HepG2 (cell line): ENCODE data around the gene PRKCG. TPM values are rescaled to one million over a fixed set of nuclear protein-coding genes. Genes with fewer than 3 reads are reported as not detected.
A peak's percentile ranks its signal among the peaks of the same experiment; 100 is the strongest.

Source experiments
- EED ChIP-seq: sonication (generic); formaldehyde crosslinking; IDR thresholded peaks from 2 replicates; pipeline ENCODE4 v1.5.0; 2020; ENCODE audit warnings: mild to moderate bottlenecking, missing genetic modification reagents
- FOXM1 ChIP-seq: sonication (generic); formaldehyde crosslinking; IDR thresholded peaks from 2 replicates; pipeline ENCODE4 v1.5.0; 2020; ENCODE audit warnings: missing genetic modification reagents
- HDAC2 ChIP-seq: sonication (generic); formaldehyde crosslinking; IDR thresholded peaks from 2 replicates; pipeline ENCODE4 v1.4.0; 2020; ENCODE audit warnings: missing genetic modification reagents
- HIC2 ChIP-seq: sonication (generic); formaldehyde crosslinking; IDR thresholded peaks from 2 replicates; pipeline ENCODE4 v1.9.0; 2022; ENCODE audit warnings: low read depth, missing genetic modification reagents
- HOXA5 ChIP-seq: sonication (generic); formaldehyde crosslinking; IDR thresholded peaks from 2 replicates; pipeline ENCODE4 v1.4.0; 2020; ENCODE audit warnings: missing genetic modification reagents
- HOXD1 ChIP-seq: sonication (generic); formaldehyde crosslinking; IDR thresholded peaks from 2 replicates; pipeline ENCODE4 v1.5.0; 2020; ENCODE audit warnings: missing genetic modification reagents
- JUNB ChIP-seq: sonication (generic); formaldehyde crosslinking; IDR thresholded peaks from 2 replicates; pipeline ENCODE4 v1.8.0; 2022; ENCODE audit warnings: missing genetic modification reagents, mild to moderate bottlenecking, borderline replicate concordance
- KLF13 ChIP-seq: sonication (generic); formaldehyde crosslinking; IDR thresholded peaks from 2 replicates; pipeline ENCODE4 v1.4.0; 2020; ENCODE audit warnings: mild to moderate bottlenecking, missing genetic modification reagents
- MAZ ChIP-seq, 2 experiments: sonication (generic) in 1 of 2; formaldehyde crosslinking in 1 of 2; IDR thresholded peaks; 2 replicates each; pipeline versions ENCODE4 v1.5.0 to v1.6.1; 2012 to 2020; ENCODE audit warnings: low read depth in 2 of 2, mild to moderate bottlenecking in 2 of 2, borderline replicate concordance in 1 of 2, improper control_type of control experiment in 1 of 2, low read length in 1 of 2, missing genetic modification reagents in 1 of 2, moderate library complexity in 1 of 2
- RERE ChIP-seq: IDR thresholded peaks from 2 replicates; pipeline ENCODE4 v1.6.1; 2016; ENCODE audit warnings: low read depth, missing genetic modification reagents, missing compliant biosample characterization
- SP2 ChIP-seq: sonication (generic); formaldehyde crosslinking; IDR thresholded peaks from 2 replicates; pipeline ENCODE4 v1.5.1; 2020; ENCODE audit warnings: mild to moderate bottlenecking, missing genetic modification reagents
- THAP7 ChIP-seq: sonication (generic); formaldehyde crosslinking; IDR thresholded peaks from 2 replicates; pipeline ENCODE4 v1.8.1; 2023; ENCODE audit warnings: mild to moderate bottlenecking, missing genetic modification reagents
- TMF1 ChIP-seq: sonication (generic); formaldehyde crosslinking; IDR thresholded peaks from 2 replicates; pipeline ENCODE4 v1.8.1; 2022; ENCODE audit warnings: low read depth, missing genetic modification reagents
- ZFP91 ChIP-seq: sonication (generic); formaldehyde crosslinking; IDR thresholded peaks from 2 replicates; pipeline ENCODE4 v1.9.0; 2022; ENCODE audit warnings: missing genetic modification reagents, mild to moderate bottlenecking, borderline replicate concordance
- ZFY ChIP-seq: sonication (generic); formaldehyde crosslinking; IDR thresholded peaks from 2 replicates; pipeline ENCODE4 v1.4.0; 2020; ENCODE audit warnings: missing genetic modification reagents
- ZNF160 ChIP-seq: sonication (generic); formaldehyde crosslinking; IDR thresholded peaks from 2 replicates; pipeline ENCODE4 v1.8.0; 2022; ENCODE audit warnings: mild to moderate bottlenecking, inconsistent platforms, missing genetic modification reagents
- ZNF260 ChIP-seq: sonication (generic); formaldehyde crosslinking; IDR thresholded peaks from 2 replicates; pipeline ENCODE4 v1.4.0; 2020; ENCODE audit warnings: missing genetic modification reagents, low read depth, mild to moderate bottlenecking, borderline replicate concordance
- ZNF816 ChIP-seq: sonication (generic); formaldehyde crosslinking; IDR thresholded peaks from 2 replicates; pipeline ENCODE4 v1.8.0; 2022; ENCODE audit warnings: missing genetic modification reagents, mild to moderate bottlenecking, borderline replicate concordance
- ZNF878 ChIP-seq: sonication (generic); formaldehyde crosslinking; IDR thresholded peaks from 2 replicates; pipeline ENCODE4 v1.8.1; 2023; ENCODE audit warnings: mild to moderate bottlenecking, missing genetic modification reagents, moderate library complexity
- polyA plus RNA-seq, 8 experiments: library from polyadenylated mRNA; depleted of rRNA in 3 of 8; stranded (reverse) in 7 of 8; unstranded in 1 of 8; fragments of >200 nt; fragmentation: Illumina TruSeq in 4 of 8; extraction: Trizol in 4 of 8; gene quantifications; 2 replicates each; pipeline versions ENCODE4 v1.2.1 to v1.2.3, GENCODE V29; 2011 to 2016; ENCODE audit warnings: low read depth in 4 of 8, missing spikeins in 1 of 8, mixed read lengths in 1 of 8; ENCODE audit not compliant: insufficient read depth in 1 of 8
- total RNA-seq, 5 experiments: library from RNA; depleted of rRNA; stranded (reverse); fragments of >200 nt; fragmentation: Illumina TruSeq; extraction: Trizol; gene quantifications; 2 replicates each; pipeline ENCODE4 v1.2.3, GENCODE V29; 2016; ENCODE audit warnings: low read depth in 1 of 5

PRKCG gene
- total and polyA plus RNA-seq, 2 of the 13 experiments (the other 11 are each of a cell fraction or from before 2014, with no cell fraction given): 0.02 to 0.03 TPM

- no peak for TF ChIP-seq RERE (CRISPR knock-in tag)
- no peak for TF ChIP-seq HIC2
- TF ChIP-seq ZNF816 (CRISPR knock-in tag): no peak
- TF ChIP-seq SP2 (CRISPR knock-in tag): peak; percentile 63
- peak; percentile 51; the same call in 1 of the 2 replicates for TF ChIP-seq MAZ (IDR thresholded peaks at IDR 0.05; ENCODE audit: borderline replicate concordance, low read depth, low read length)
- peak; percentile 81 for TF ChIP-seq MAZ (CRISPR knock-in tag; IDR thresholded peaks at IDR 0.05; ENCODE audit: low read depth)
- no peak for TF ChIP-seq FOXM1
- TF ChIP-seq EED (CRISPR knock-in tag): no peak
- no peak for TF ChIP-seq ZNF260 (CRISPR knock-in tag)
- TF ChIP-seq ZNF160 (CRISPR knock-in tag): no peak
- no peak for TF ChIP-seq TMF1
- no peak for TF ChIP-seq ZFY (CRISPR knock-in tag)
- no peak for TF ChIP-seq ZNF878 (CRISPR knock-in tag)
- peak; percentile 68; the same call in 1 of the 2 replicates for TF ChIP-seq ZFP91 (CRISPR knock-in tag)
- TF ChIP-seq JUNB (CRISPR knock-in tag): no peak
- TF ChIP-seq HOXA5 (CRISPR knock-in tag): no peak
- no peak for TF ChIP-seq THAP7 (CRISPR knock-in tag)
- no peak for TF ChIP-seq KLF13 (CRISPR knock-in tag)
- TF ChIP-seq HDAC2 (CRISPR knock-in tag): no peak; the same call in 1 of the 2 replicates
- no peak for TF ChIP-seq HOXD1 (CRISPR knock-in tag)
Observed at GRCh38 chr19:53879140-53880081, 2.6 kb upstream of the PRKCG start (continued).
